HCT116 (cell line): ENCODE measurements around the gene GRIK4. TPM values are rescaled to one million over a fixed set of nuclear protein-coding genes. Genes with fewer than 3 reads are reported as not detected.
A peak's percentile ranks its signal among the peaks of the same experiment; 100 is the strongest.

ENCODE experiments used
- ATAC-seq: fragments of 200-7000 bp; cut with Tn5 transposase; 2 replicates; pipeline ENCODE4 v1.9.1; 2020; ENCODE audit warnings: mild to moderate bottlenecking, moderate library complexity
- BruUV-seq: library from RNA; stranded (reverse); fragments of 400-500 nt; replicated peaks from 2 replicates; lab custom pipeline; 2021; lab: Mats Ljungman, UMichigan
- CTCF ChIA-PET: fragments of 300-600 bp; sonication (Branson Sonifier 250); formaldehyde crosslinking; loops from one replicate; lab custom pipeline; 2021; ENCODE audit warnings: antibody characterized with exemption; lab: Charles Lee
- POLR2A ChIA-PET: fragments of 300-600, 350-600 bp; sonication (Branson Sonifier 250); formaldehyde crosslinking; loops from one replicate; lab custom pipeline; 2021; ENCODE audit warnings: antibody characterized with exemption; lab: Charles Lee
- RAD21 ChIA-PET, 2 experiments: fragments of 300-600 bp; sonication (Branson Sonifier 250); formaldehyde crosslinking; loops; one replicate each; lab custom pipeline; 2023; ENCODE audit warnings: low total read pairs in 2 of 2; ENCODE audit not compliant: uncharacterized antibody in 2 of 2, unreplicated experiment in 2 of 2, low non-redundant PET in 1 of 2; lab: Charles Lee
- DNase-seq: peaks from one replicate; pipeline ENCODE4 v3.0.0-alpha.2; 2010; ENCODE audit warnings: low read depth, low spot score
- H2AFZ ChIP-seq: fragments of 200-600 bp; shearing (Covaris generic), sonication (generic); 2 replicates; pipeline ENCODE4 v1.6.1; 2017; ENCODE audit warnings: low read depth, mixed run types, mixed read lengths, antibody characterized with exemption, low read length; ENCODE audit not compliant: poor library complexity, severe bottlenecking
- H3K27ac ChIP-seq: 2 replicates; pipeline ENCODE4 v1.5.1; 2012; ENCODE audit warnings: low read depth, low read length
- H3K27me3 ChIP-seq: fragments of 200-600 bp; sonication (generic); 2 replicates; pipeline ENCODE4 v1.6.1; 2016; ENCODE audit warnings: mixed run types, low read length, mixed read lengths; ENCODE audit not compliant: insufficient read depth
- H3K36me3 ChIP-seq, 2 experiments: fragments of 200-500 bp in 1 of 2; fragments of 200-600 bp in 1 of 2; sonication (Bioruptor generic) in 1 of 2; sonication (generic) in 1 of 2; 2 replicates each; pipeline versions ENCODE4 v1.5.1 to v1.6.1; 2014 to 2016; ENCODE audit warnings: low read length in 2 of 2, inconsistent platforms in 1 of 2, mixed read lengths in 1 of 2, mixed run types in 1 of 2; ENCODE audit not compliant: insufficient read depth in 2 of 2, control insufficient read depth in 1 of 2
- H3K4me1 ChIP-seq, 2 experiments: fragments of 200-600 bp in 1 of 2; sonication (generic) in 1 of 2; 2 replicates each; pipeline versions ENCODE4 v1.5.1 to v1.6.1; 2012 to 2017; ENCODE audit warnings: low read length in 2 of 2, inconsistent platforms in 1 of 2, mild to moderate bottlenecking in 1 of 2, mixed read lengths in 1 of 2, mixed run types in 1 of 2, moderate library complexity in 1 of 2; ENCODE audit not compliant: insufficient read depth in 2 of 2, control insufficient read depth in 1 of 2
- H3K4me2 ChIP-seq: fragments of 200-600 bp; sonication (generic); 2 replicates; pipeline ENCODE4 v1.6.1; 2017; ENCODE audit warnings: mixed run types, low read length, mixed read lengths
- H3K4me3 ChIP-seq, 2 experiments: fragments of 200-600 bp in 1 of 2; sonication (generic) in 1 of 2; replicated peaks in 1 of 2; 2 replicates each; pipeline ENCODE4 v1.5.1; 2011 to 2016; ENCODE audit warnings: low read length in 2 of 2, control low read depth in 1 of 2, low read depth in 1 of 2, mild to moderate bottlenecking in 1 of 2, mixed read lengths in 1 of 2, mixed run types in 1 of 2
- H3K79me2 ChIP-seq: fragments of 200-600 bp; sonication (generic); 2 replicates; pipeline ENCODE4 v1.6.1; 2017; ENCODE audit warnings: mild to moderate bottlenecking, mixed run types, low read length, moderate library complexity, mixed read lengths; ENCODE audit not compliant: insufficient read depth
- H3K9ac ChIP-seq: fragments of 200-600 bp; sonication (generic); 2 replicates; pipeline ENCODE4 v1.6.1; 2016; ENCODE audit warnings: low read length, mixed read lengths
- H3K9me2 ChIP-seq: fragments of 200-600 bp; sonication (generic), shearing (Covaris generic); 2 replicates; pipeline ENCODE4 v1.6.1; 2017; ENCODE audit warnings: mixed run types, mild to moderate bottlenecking, moderate library complexity; ENCODE audit not compliant: insufficient read depth
- H3K9me3 ChIP-seq, 2 experiments: fragments of 200-500 bp in 1 of 2; fragments of 200-600 bp in 1 of 2; sonication (Bioruptor generic) in 1 of 2; sonication (generic) in 1 of 2; 2 replicates each; pipeline ENCODE4 v1.6.1; 2014 to 2017; ENCODE audit warnings: low read length in 2 of 2, mixed read lengths in 2 of 2, inconsistent platforms in 1 of 2, low read depth in 1 of 2, mild to moderate bottlenecking in 1 of 2, mixed run types in 1 of 2, moderate library complexity in 1 of 2; ENCODE audit not compliant: control insufficient read depth in 1 of 2, insufficient read depth in 1 of 2
- H4K20me1 ChIP-seq: fragments of 200-600 bp; sonication (generic), shearing (Covaris generic); 2 replicates; pipeline ENCODE4 v1.6.1; 2017; ENCODE audit warnings: mixed run types, mild to moderate bottlenecking, moderate library complexity; ENCODE audit not compliant: insufficient read depth
- CEBPB ChIP-seq: IDR thresholded peaks from 2 replicates; pipeline ENCODE4 v1.6.1; 2012; ENCODE audit warnings: low read depth
- EGR1 ChIP-seq: IDR thresholded peaks from 2 replicates; pipeline ENCODE4 v1.6.1; 2012; ENCODE audit warnings: low read depth
- FOSL1 ChIP-seq: IDR thresholded peaks from 2 replicates; pipeline ENCODE4 v1.6.1; 2012; ENCODE audit warnings: low read depth
- JUND ChIP-seq: IDR thresholded peaks from 2 replicates; pipeline ENCODE4 v1.6.1; 2012
- SP1 ChIP-seq: IDR thresholded peaks from 2 replicates; pipeline ENCODE4 v1.6.1; 2012; ENCODE audit warnings: low read depth
- TCF7L2 ChIP-seq: IDR thresholded peaks from 2 replicates; pipeline ENCODE4 v1.7.0; 2011; ENCODE audit warnings: borderline replicate concordance, inconsistent platforms; ENCODE audit not compliant: insufficient read depth, insufficient read length; ENCODE audit errors: extremely low read depth
- ZBTB33 ChIP-seq: IDR thresholded peaks from 2 replicates; pipeline ENCODE4 v1.6.1; 2011; ENCODE audit warnings: mild to moderate bottlenecking, low read length, moderate library complexity; ENCODE audit not compliant: insufficient replicate concordance; ENCODE audit errors: extremely low read depth
- intact Hi-C: fragments of 100-400 bp; cut with micrococcal nuclease; formaldehyde crosslinking; loops from 2 replicates; pipeline ENCODE4 v1.10.0; 2022
- total RNA-seq: library from RNA; stranded (reverse); gene quantifications from one replicate; pipeline ENCODE4 v1.2.1, GENCODE V29; 2021; ENCODE audit not compliant: unreplicated experiment

GRIK4 gene
- total RNA-seq, 1 experiment from 2014 or later = 0.52 TPM

DNA sequence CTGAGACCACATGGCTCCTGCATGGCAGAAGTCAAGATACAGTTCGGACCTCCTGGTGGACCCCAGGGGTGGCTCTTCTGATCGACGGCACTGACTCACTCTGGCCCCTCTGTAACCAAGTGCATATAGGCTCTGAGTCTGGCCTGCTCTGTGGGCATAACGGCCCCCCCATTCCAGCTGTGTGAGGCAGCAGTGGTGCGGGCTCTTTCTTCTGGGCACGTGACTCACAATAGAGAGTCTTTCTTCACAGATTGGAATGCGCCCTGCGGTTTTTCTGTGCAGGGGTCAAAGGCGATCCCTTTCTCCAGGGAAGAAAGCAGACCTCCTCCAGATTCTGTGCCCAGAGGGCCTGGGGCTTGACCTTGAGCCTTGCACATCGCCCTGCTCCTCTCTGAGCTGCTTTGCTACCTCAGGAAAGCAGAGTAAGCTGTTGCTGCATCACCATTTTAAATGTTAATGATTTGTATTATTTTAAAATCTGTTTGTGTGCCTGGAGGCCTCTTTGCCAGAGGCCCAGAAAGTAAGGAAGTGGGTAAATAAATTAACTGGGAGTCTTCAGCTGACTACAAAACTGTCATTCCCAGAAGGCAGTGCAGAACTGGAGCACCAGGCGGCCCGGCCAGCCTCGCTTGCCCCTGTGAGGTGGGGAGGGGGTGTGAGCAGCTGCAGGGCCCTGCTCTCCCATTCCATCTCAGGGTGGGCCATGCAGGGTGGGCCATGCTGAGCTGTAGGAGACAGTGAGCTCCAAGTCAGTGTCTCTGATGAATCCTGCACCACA, 199.0 kb downstream of the GRIK4 start:
- POLR2A ChIA-PET = no interaction called here
- BruUV-seq = no TSS peak

More for the DNA sequence above, 199.0 kb downstream of the GRIK4 start:
- RAD21 ChIA-PET = no interaction called here
- peak; percentile 92 for ATAC-seq
- peaks cover 0 to 9% of the 10 kb centered on the region in 2 experiments; a peak in 1 of 4 replicates for H3K9me3 ChIP-seq
- no peaks in the 10 kb centered on the region for H3K9me2 ChIP-seq
- no peaks in the 10 kb centered on the region for H3K36me3 ChIP-seq
- intact Hi-C loops = no loop called here
- H3K4me3 ChIP-seq = no peak overlapping the region
- no peaks in the 10 kb centered on the region for H3K79me2 ChIP-seq
- no peak overlapping the region for H3K27ac ChIP-seq
- peak overlapping the region; percentile 56 for H3K4me2 ChIP-seq
- peak; percentile 41 for DNase-seq
- CTCF ChIA-PET = interaction anchor here (0.8 to 1.2 kb wide), 2 partner anchors 26 to 84 kb away, joined by 5 to 7 read pairs; no protein-coding TSS in a partner anchor
- peaks cover 17 to 24% of the 10 kb centered on the region in 2 experiments for H3K4me1 ChIP-seq
- no peak overlapping the region for H3K9ac ChIP-seq
- TF ChIP-seq FOSL1 = peak; percentile 44
- TF ChIP-seq SP1 = 0 out of 2 replicates have a peak, but pooled peaks have one; percentile 16
- no peak for TF ChIP-seq ZBTB33
- TF ChIP-seq JUND = 0 out of 2 replicates have a peak, but pooled peaks have one; percentile 10
- peak; percentile 93 for TF ChIP-seq CEBPB
- TF ChIP-seq TCF7L2 = peak; percentile 98
- TF ChIP-seq EGR1 = no peak
- H3K27me3 ChIP-seq = peaks cover 27% of the 10 kb centered on the region; the same call in 1 of the 2 replicates
- H2AFZ ChIP-seq = no peak overlapping the region
- H4K20me1 ChIP-seq = no peaks in the 10 kb centered on the region
